Measurements from ENCODE around the gene PCSK4. TPM values are rescaled to one million over a fixed set of nuclear protein-coding genes. Genes with fewer than 3 reads are reported as not detected.

The PCSK4 gene
- total and polyA plus RNA-seq, 10 of the 15 experiments (the other 5 are each of a cell fraction or from before 2014, with no cell fraction given), result 0.27 to 0.99 (median 0.40) TPM; not detected in 3

DNA sequence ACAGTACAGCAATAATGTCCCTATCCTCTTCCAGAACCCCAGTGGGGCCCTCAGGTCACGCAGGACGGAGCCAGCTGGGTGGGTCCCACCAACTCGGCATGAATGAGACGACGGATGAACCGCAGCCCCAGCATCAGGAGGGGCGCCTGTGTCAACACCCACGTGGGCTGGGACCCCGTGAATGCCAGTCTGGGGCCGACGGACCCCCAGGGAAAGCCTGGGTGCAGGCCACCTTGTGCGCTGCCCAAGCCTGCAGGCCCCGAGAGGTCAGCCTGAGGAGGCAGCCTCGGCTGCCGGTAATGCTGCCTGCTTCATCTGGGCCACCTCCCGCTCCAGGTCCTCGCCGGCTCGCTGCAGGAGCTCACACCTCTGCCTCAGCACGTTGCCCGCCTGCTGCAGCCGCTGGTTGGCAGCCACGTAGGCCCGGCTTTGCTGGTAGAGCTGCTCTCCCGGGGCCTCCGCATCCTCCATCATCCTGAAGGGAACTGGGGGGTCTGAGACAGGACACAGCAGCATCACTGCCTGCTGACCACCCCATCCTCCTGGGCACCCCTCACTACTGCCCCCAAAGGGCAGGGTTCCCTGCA lies 15.3 kb downstream of the PCSK4 start:
- ChIA-PET RAD21 (ENCODE audit: unreplicated experiment) (no interaction called here), CTCF (interaction anchor here (1.2 kb wide), 1 partner anchor 27 kb away, joined by 3 read pairs; no protein-coding TSS in a partner anchor), SMC1A (ENCODE audit: uncharacterized antibody, unreplicated experiment) (no interaction called here), POLR2A (no interaction called here)
- Histone ChIP-seq H3K4me2 (ENCODE audit: control insufficient read depth, insufficient read depth) (no peak overlapping the region), H3K9me3 (replicated peaks; ENCODE audit: control insufficient read depth, insufficient read depth, low read length) (no peaks in the 10 kb centered on the region), H4K20me1 (ENCODE audit: control insufficient read depth, insufficient read depth) (peaks cover 7% of the 10 kb centered on the region), H3K27ac (ENCODE audit: control insufficient read depth, insufficient read depth) (no peak overlapping the region), H3K4me3 (no peak overlapping the region), H3K79me2 (ENCODE audit: control insufficient read depth, insufficient read depth, low read length) (peaks cover 8% of the 10 kb centered on the region), H2AFZ (ENCODE audit: control insufficient read depth, low read depth, low read length) (no peak overlapping the region), H3K9ac (ENCODE audit: control insufficient read depth, insufficient read depth, low read length) (no peak overlapping the region), H3K27me3 (replicated peaks in 1 of 2; ENCODE audit: control insufficient read depth in 2 of 2, insufficient read depth in 2 of 2, low read length in 1 of 2) (peaks cover 3 to 21% of the 10 kb centered on the region in 2 experiments), H3K36me3 (ENCODE audit: control insufficient read depth in 2 of 2, insufficient read depth in 2 of 2, low read length in 1 of 2) (no peaks in the 10 kb centered on the region), H3K4me1 (ENCODE audit: control insufficient read depth, insufficient read depth, low read length) (peaks cover 7% of the 10 kb centered on the region)
- intact Hi-C loops (cut with micrococcal nuclease; ENCODE audit: unreplicated experiment), result no loop called here
- BruUV-seq (replicated peaks), result no TSS peak
- FAIRE-seq (no peak), DNase-seq (ENCODE audit: low read depth, low spot score) (no peak), ATAC-seq (no peak)
- WGBS (ENCODE audit: insufficient coverage, insufficient replicate concordance, low lambda C conversion rate, missing lambda C conversion rate), result 98% methylated on average over 26 of the region's 26 CpGs
- in situ Hi-C loops (cut with MboI), result no loop called here
- no peak for TF ChIP-seq ZZZ3 (IDR thresholded peaks at IDR 0.05; ENCODE audit: control insufficient read depth, insufficient read length, low read depth)
- TF ChIP-seq POLR2A (IDR thresholded peaks at IDR 0.05; ENCODE audit: low read depth, low read length), result no peak; the same call in 1 of the 2 replicates
- no peak for TF ChIP-seq SMARCA5 (IDR thresholded peaks at IDR 0.05)
- TF ChIP-seq POLR2AphosphoS2 (IDR thresholded peaks at IDR 0.05; ENCODE audit: low read depth, low read length), result no peak
- TF ChIP-seq KDM1A (IDR thresholded peaks at IDR 0.05; ENCODE audit: borderline replicate concordance), result no peak
- no peak for TF ChIP-seq ZNF207 (IDR thresholded peaks at IDR 0.05; ENCODE audit: borderline replicate concordance)
- no peak for TF ChIP-seq IKZF1 (conservative IDR thresholded peaks at IDR 0.05)

GRCh38 chr19:1474011-1474764 lies 16.0 kb downstream of the PCSK4 start:
- ChIA-PET POLR2A (no interaction called here), RAD21 (ENCODE audit: unreplicated experiment) (no interaction called here), CTCF (no interaction called here), SMC1A (ENCODE audit: uncharacterized antibody, unreplicated experiment) (no interaction called here)
- TF ChIP-seq USF1 (IDR thresholded peaks at IDR 0.05; ENCODE audit: borderline replicate concordance, extremely low read length, insufficient read depth, low read depth, low read length), result no peak
- TF ChIP-seq RBBP5 (conservative IDR thresholded peaks at IDR 0.05), result no peak
- TF ChIP-seq TCF7 (IDR thresholded peaks at IDR 0.05; ENCODE audit: borderline replicate concordance), result no peak
- BruUV-seq (replicated peaks), result no TSS peak
- DNase-seq (ENCODE audit: low read depth, low spot score) (no peak), FAIRE-seq (no peak), ATAC-seq (no peak)
- WGBS (ENCODE audit: insufficient coverage, insufficient replicate concordance, low lambda C conversion rate, missing lambda C conversion rate), result 78% methylated on average over 31 of the region's 31 CpGs
- no peaks in the 10 kb centered on the region for H3K36me3 ChIP-seq (ENCODE audit: control insufficient read depth in 2 of 2, insufficient read depth in 2 of 2, low read length in 1 of 2)
- no peak overlapping the region for H3K27ac ChIP-seq (ENCODE audit: control insufficient read depth, insufficient read depth)
- peaks cover 7% of the 10 kb centered on the region for H4K20me1 ChIP-seq (ENCODE audit: control insufficient read depth, insufficient read depth)
- H2AFZ ChIP-seq (ENCODE audit: control insufficient read depth, low read depth, low read length), result no peak overlapping the region
- no peak overlapping the region for H3K4me2 ChIP-seq (ENCODE audit: control insufficient read depth, insufficient read depth)
- no peak overlapping the region for H3K4me3 ChIP-seq
- no peak overlapping the region for H3K9ac ChIP-seq (ENCODE audit: control insufficient read depth, insufficient read depth, low read length)
- H3K27me3 ChIP-seq (replicated peaks in 1 of 2; ENCODE audit: control insufficient read depth in 2 of 2, insufficient read depth in 2 of 2, low read length in 1 of 2), result peaks cover 3 to 22% of the 10 kb centered on the region in 2 experiments
- H3K79me2 ChIP-seq (ENCODE audit: control insufficient read depth, insufficient read depth, low read length), result peaks cover 8% of the 10 kb centered on the region
- in situ Hi-C loops (cut with MboI) (no loop called here), intact Hi-C loops (cut with micrococcal nuclease; ENCODE audit: unreplicated experiment) (no loop called here)
- peaks cover 7% of the 10 kb centered on the region for H3K4me1 ChIP-seq (ENCODE audit: control insufficient read depth, insufficient read depth, low read length)
- H3K9me3 ChIP-seq (replicated peaks; ENCODE audit: control insufficient read depth, insufficient read depth, low read length), result no peaks in the 10 kb centered on the region

Data from GM12878 (cell line).